Tibial nerve (tissue), 4 donors: ENCODE results near the gene TMED7. TPM values are rescaled to one million over a fixed set of nuclear protein-coding genes. Genes with fewer than 3 reads are reported as not detected.

Source experiments
- DNase-seq, 2 donors: peaks; one replicate each; pipeline ENCODE4 v3.0.0-alpha.2; 2019; ENCODE audit warnings: low spot score in 2 of 2
- H3K27ac ChIP-seq, 4 donors: fragments of 200-600 bp; sonication (generic) in 3 of 4; one replicate each; pipeline ENCODE4 v1.5.1; 2017 to 2019; ENCODE audit warnings: mild to moderate bottlenecking in 1 of 4
- H3K27me3 ChIP-seq, 2 donors: fragments of 200-600 bp; sonication (generic) in 1 of 2; one replicate each; pipeline versions ENCODE4 v1.5.1 to v1.6.0; 2017 to 2019
- H3K36me3 ChIP-seq, 3 donors: fragments of 200-600 bp; sonication (generic); one replicate each; pipeline ENCODE4 v1.5.1; 2018 to 2019
- H3K4me1 ChIP-seq, 4 donors: fragments of 200-600 bp; sonication (generic) in 3 of 4; one replicate each; pipeline ENCODE4 v1.5.1; 2017 to 2019
- H3K4me3 ChIP-seq, 4 donors: fragments of 200-600 bp; sonication (generic) in 3 of 4; one replicate each; pipeline ENCODE4 v1.5.1; 2017 to 2019; ENCODE audit warnings: mild to moderate bottlenecking in 1 of 4, moderate library complexity in 1 of 4
- H3K9me3 ChIP-seq, 4 donors: fragments of 200-600 bp; sonication (generic) in 3 of 4; one replicate each; pipeline ENCODE4 v1.5.1; 2017 to 2019
- CTCF ChIP-seq, 5 experiments: fragments of 200-600 bp in 3 of 5; fragments of 450-650 bp in 2 of 5; sonication (generic) in 3 of 5; IDR thresholded peaks; one replicate each; pipeline ENCODE4 v1.5.1; 2016 to 2019; ENCODE audit warnings: antibody characterized with exemption in 5 of 5, mild to moderate bottlenecking in 3 of 5, moderate library complexity in 2 of 5
- EP300 ChIP-seq, 2 donors: sonication (generic); formaldehyde crosslinking; IDR thresholded peaks; one replicate each; pipeline ENCODE4 v1.6.1; 2017; ENCODE audit warnings: antibody characterized with exemption in 2 of 2, mild to moderate bottlenecking in 1 of 2
- POLR2A ChIP-seq, 2 donors: fragments of 450-650 bp; IDR thresholded peaks; one replicate each; pipeline ENCODE4 v1.6.1; 2017; ENCODE audit warnings: antibody characterized with exemption in 2 of 2, mild to moderate bottlenecking in 2 of 2, moderate library complexity in 2 of 2
- WGBS, 2 donors: methylation state at CpG; one replicate each; pipeline ENCODE4 v1.1.5; 2018; 5-methylcytosine and 5-hydroxymethylcytosine counted together
- total RNA-seq, 4 donors: library from RNA; depleted of rRNA; stranded (reverse); fragments of >200 nt; gene quantifications; one replicate each; pipeline ENCODE4 v1.1.0, GENCODE V29; 2016

The TMED7 gene
- total RNA-seq, 4 donors from 2014 or later, result 58.5 to 82.5 (median 76.4) TPM

GRCh38 chr5:115575167-115576070, 50.4 kb downstream of the TMED7 start:
- H3K9me3 ChIP-seq, result no peaks in the 10 kb centered on the region
- WGBS, 2 donors, result 75 to 79% methylated on average over 5 of the region's 5 CpGs
- TF ChIP-seq EP300 (IDR thresholded peaks at IDR 0.05) (no peak), POLR2A (IDR thresholded peaks at IDR 0.05) (no peak), CTCF (IDR thresholded peaks at IDR 0.05) (no peak)
- no peak for DNase-seq
- H3K36me3 ChIP-seq, result peaks cover 0 to 19% (median 0%) of the 10 kb centered on the region in 3 donors
- no peaks in the 10 kb centered on the region for H3K27me3 ChIP-seq
- H3K27ac ChIP-seq, result no peak overlapping the region
- no peak overlapping the region for H3K4me3 ChIP-seq
- peaks cover 0 to 27% (median 0%) of the 10 kb centered on the region in 4 donors for H3K4me1 ChIP-seq

GRCh38 chr5:115573133-115573532, 52.7 kb downstream of the TMED7 start:
- Histone ChIP-seq H3K27ac (peak overlapping the region in 1 of 4 donors; percentile 86), H3K4me1 (peaks cover 0 to 22% (median 0%) of the 10 kb centered on the region in 4 donors), H3K9me3 (no peaks in the 10 kb centered on the region), H3K27me3 (no peaks in the 10 kb centered on the region), H3K36me3 (peaks cover 0 to 16% (median 0%) of the 10 kb centered on the region in 3 donors), H3K4me3 (no peak overlapping the region)
- TF ChIP-seq POLR2A (IDR thresholded peaks at IDR 0.05) (no peak), EP300 (IDR thresholded peaks at IDR 0.05) (no peak), CTCF (IDR thresholded peaks at IDR 0.05) (no peak)
- 78 to 81% methylated on average over 2 of the region's 2 CpGs for WGBS, 2 donors
- no peak for DNase-seq

- WGBS, 2 donors, result 42 to 45% methylated on average over 5 of the region's 5 CpGs
- H3K4me1 ChIP-seq, result peaks cover 0 to 22% (median 0%) of the 10 kb centered on the region in 4 donors
- no peaks in the 10 kb centered on the region for H3K9me3 ChIP-seq
- TF ChIP-seq EP300 (IDR thresholded peaks at IDR 0.05), result peak in 1 of 2 donors; percentile 43
- TF ChIP-seq CTCF (IDR thresholded peaks at IDR 0.05), result peak in 2 of 5 experiments; percentile 33 to 44
- no peak for TF ChIP-seq POLR2A (IDR thresholded peaks at IDR 0.05)
- H3K27ac ChIP-seq, result peak overlapping the region in 3 of 4 donors; percentile 28 to 86 (median 76)
- no peak for DNase-seq
- H3K4me3 ChIP-seq, result no peak overlapping the region
- H3K36me3 ChIP-seq, result peaks cover 0 to 3% (median 0%) of the 10 kb centered on the region in 3 donors
- H3K27me3 ChIP-seq, result no peaks in the 10 kb centered on the region
Measured at GRCh38 chr5:115571441-115571878, 54.4 kb downstream of the TMED7 start.

GRCh38 chr5:115568668-115569067, 57.2 kb downstream of the TMED7 start:
- no peaks in the 10 kb centered on the region for H3K36me3 ChIP-seq
- H3K4me3 ChIP-seq, result no peak overlapping the region
- no peak for DNase-seq
- WGBS, 2 donors, result 85 to 93% methylated on average over 1 of the region's 1 CpG
- TF ChIP-seq EP300 (IDR thresholded peaks at IDR 0.05), result no peak
- no peak for TF ChIP-seq POLR2A (IDR thresholded peaks at IDR 0.05)
- H3K27me3 ChIP-seq, result no peaks in the 10 kb centered on the region
- H3K4me1 ChIP-seq, result peaks cover 0 to 22% (median 0%) of the 10 kb centered on the region in 4 donors
- no peaks in the 10 kb centered on the region for H3K9me3 ChIP-seq
- no peak overlapping the region for H3K27ac ChIP-seq

- Histone ChIP-seq H3K4me1 (no peaks in the 10 kb centered on the region), H3K4me3 (no peak overlapping the region), H3K9me3 (no peaks in the 10 kb centered on the region), H3K27me3 (no peaks in the 10 kb centered on the region), H3K36me3 (no peaks in the 10 kb centered on the region), H3K27ac (no peak overlapping the region)
- 64 to 70% methylated on average over 2 of the region's 2 CpGs for WGBS, 2 donors
- TF ChIP-seq POLR2A (IDR thresholded peaks at IDR 0.05) (no peak), CTCF (IDR thresholded peaks at IDR 0.05) (no peak), EP300 (IDR thresholded peaks at IDR 0.05) (no peak)
- no peak for DNase-seq
Measured at GRCh38 chr5:115565233-115565632, 60.6 kb downstream of the TMED7 start.

Other genes starting within 250 kb of the TMED7 start
- 10 to 100 TPM; 16.9 to 24.5 (median 20.3) TPM for gene FEM1C, start 81.3 kb downstream of the TMED7 start, total RNA-seq
- gene TICAM2, start 23.6 kb downstream of the TMED7 start, total RNA-seq, result 1 to 10 TPM; 1.0 to 2.8 (median 1.8) TPM
- gene CDO1, start 190.6 kb upstream of the TMED7 start, total RNA-seq, result 1,000 to 10,000 TPM in 2 of 4 donors, 100 to 1,000 TPM in 2; 536 to 1,379 (median 988) TPM
- 10 to 100 TPM; 36.0 to 68.1 (median 49.7) TPM for gene ATG12, start 215.5 kb upstream of the TMED7 start, total RNA-seq
- 10 to 100 TPM; 46.0 to 72.0 (median 46.6) TPM for gene AP3S1, start 215.9 kb upstream of the TMED7 start, total RNA-seq